Activated naive CD4-positive, alpha-beta T cell treated with anti-CD3 and anti-CD28 coated beads, Interleukin-2, amount 50 U/mL, for 24 hours (primary cell): ENCODE data around the gene SMG7.
A peak's percentile ranks its signal among the peaks of the same experiment; 100 is the strongest.

Source experiments
- H3K27ac Mint-ChIP-seq: one replicate; pipeline ENCODE4 v1.8.0; 2021; ENCODE audit warnings: mild to moderate bottlenecking, mixed read lengths
- H3K27me3 Mint-ChIP-seq: one replicate; pipeline ENCODE4 v1.8.0; 2021; ENCODE audit warnings: mixed read lengths
- H3K36me3 Mint-ChIP-seq: one replicate; pipeline ENCODE4 v1.8.0; 2021; ENCODE audit warnings: mixed read lengths
- H3K4me1 Mint-ChIP-seq: one replicate; pipeline ENCODE4 v1.8.0; 2021; ENCODE audit warnings: mixed read lengths
- H3K4me3 Mint-ChIP-seq: one replicate; pipeline ENCODE4 v1.8.0; 2021; ENCODE audit warnings: mild to moderate bottlenecking, mixed read lengths
- H3K9me3 Mint-ChIP-seq: one replicate; pipeline ENCODE4 v1.8.0; 2021; ENCODE audit warnings: mixed read lengths

SMG7 gene

DNA sequence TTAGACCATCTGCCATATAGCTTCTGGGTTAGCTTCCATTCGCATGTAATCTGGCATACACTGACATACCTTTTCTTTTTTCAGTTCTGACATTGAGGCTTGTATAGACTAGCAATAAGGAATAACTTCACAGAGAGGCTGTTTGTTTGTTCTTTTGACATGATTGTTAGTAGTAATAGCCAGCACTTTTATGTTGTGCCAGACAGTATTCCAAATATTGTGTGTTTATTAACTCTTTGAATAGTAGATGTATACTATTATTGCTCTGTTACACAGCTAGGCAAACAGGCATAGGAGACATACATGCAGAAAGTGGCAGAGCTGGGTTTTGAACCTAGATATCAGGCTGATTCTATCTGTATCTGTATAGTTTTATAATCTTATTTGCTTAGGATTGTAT lies 12.6 kb downstream of the SMG7 start:
- no peaks in the 10 kb centered on the region for H3K27me3 Mint-ChIP-seq
- H3K36me3 Mint-ChIP-seq, result peaks cover 1% of the 10 kb centered on the region
- H3K27ac Mint-ChIP-seq, result no peak overlapping the region
- peaks cover 86% of the 10 kb centered on the region for H3K4me1 Mint-ChIP-seq
- H3K9me3 Mint-ChIP-seq, result no peaks in the 10 kb centered on the region
- no peak overlapping the region for H3K4me3 Mint-ChIP-seq

DNA sequence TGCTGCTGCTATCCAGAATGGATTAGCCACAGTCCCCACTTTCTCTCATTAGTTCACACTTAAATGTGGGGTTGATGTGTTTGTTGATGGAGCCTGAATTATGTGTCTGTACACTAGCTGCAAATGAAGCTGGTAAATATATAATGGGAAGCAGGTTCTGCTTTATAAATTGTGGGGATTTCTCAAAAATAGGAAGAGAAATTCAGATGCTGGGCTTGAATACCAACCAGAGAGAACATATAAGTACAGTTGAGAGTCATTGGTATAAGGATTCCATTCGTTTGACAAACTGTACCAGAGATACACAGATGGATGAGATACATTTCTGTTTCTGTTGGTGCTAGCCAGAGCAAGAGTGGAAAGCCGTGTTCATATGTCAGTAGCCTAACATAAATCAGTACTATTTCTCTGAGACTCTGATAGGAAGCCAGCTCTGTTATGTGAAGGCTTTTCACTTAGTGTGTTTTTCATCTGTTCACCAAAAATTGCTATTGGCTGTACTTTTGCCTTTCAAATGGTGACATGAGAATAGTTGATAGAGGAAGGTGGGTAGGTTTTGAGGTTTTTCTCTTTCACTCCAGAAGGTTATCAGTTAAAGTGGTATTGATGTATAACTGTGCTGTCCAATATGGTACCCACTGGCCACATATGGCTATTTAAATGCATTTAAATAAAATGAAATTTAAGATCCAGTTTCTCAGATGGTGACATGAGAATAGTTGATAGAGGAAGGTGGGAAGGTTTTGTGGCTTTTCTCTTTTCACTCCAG lies 15.6 kb downstream of the SMG7 start:
- Mint-ChIP-seq H3K9me3 (no peaks in the 10 kb centered on the region), H3K4me3 (peak overlapping the region; percentile 15), H3K27me3 (no peaks in the 10 kb centered on the region), H3K36me3 (peaks cover 3% of the 10 kb centered on the region), H3K27ac (peak overlapping the region; percentile 60), H3K4me1 (peaks cover 79% of the 10 kb centered on the region)

DNA sequence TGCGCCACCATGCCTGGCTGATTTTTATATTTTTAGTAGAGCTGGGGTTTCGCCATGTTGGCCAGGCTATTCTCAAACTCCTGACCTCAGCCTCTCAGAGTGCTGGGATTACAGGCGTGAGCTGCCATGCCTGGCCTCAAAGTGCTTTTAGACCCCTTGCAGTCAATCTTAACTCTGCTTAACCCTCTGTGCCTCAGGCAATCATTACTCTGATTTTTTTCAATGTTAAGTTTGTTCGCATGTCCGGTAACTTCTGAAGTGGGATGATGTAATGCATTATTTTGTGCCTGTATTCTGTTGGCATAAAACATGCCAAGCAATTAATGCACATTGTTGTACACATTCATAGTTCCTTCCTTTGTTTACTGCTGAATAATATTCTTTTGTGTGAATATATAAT lies 18.6 kb downstream of the SMG7 start:
- Mint-ChIP-seq H3K4me1 (peaks cover 71% of the 10 kb centered on the region), H3K9me3 (no peaks in the 10 kb centered on the region), H3K27ac (peak overlapping the region; percentile 32)

DNA sequence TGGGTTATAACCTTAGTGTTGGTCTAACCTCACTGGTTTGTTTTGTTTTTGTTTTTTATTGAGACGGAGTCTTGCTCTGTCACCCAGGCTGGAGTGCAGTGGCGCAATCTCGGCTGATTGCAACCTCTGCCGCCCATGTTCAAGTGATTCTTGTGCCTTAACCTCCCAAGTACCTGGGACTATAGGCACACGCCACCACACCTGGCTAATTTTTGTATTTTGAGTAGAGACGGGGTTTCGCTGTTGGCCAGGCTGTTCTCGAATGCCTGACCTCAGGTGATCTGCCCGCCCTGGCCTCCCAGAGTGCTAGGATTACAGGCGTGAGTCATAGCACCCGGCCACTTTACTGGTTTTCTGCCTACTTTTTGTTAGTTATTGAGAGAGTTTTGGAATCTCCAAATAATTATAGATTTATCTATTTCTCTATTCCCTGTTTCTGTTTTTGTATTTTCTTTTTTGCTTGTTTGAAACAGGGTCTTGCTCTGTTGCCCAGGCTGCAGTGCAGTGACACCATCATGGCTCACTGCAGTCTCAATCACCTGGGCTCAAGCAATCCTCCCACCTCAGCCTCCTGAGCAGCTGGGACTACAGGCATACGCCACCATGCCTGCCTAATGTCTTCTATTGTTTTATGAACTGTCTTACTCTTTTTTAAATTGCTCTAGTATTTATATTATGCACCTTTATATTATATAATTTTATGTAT lies 21.4 kb downstream of the SMG7 start:
- H3K27ac Mint-ChIP-seq, result no peak overlapping the region
- peaks cover 80% of the 10 kb centered on the region for H3K4me1 Mint-ChIP-seq
- no peak overlapping the region for H3K4me3 Mint-ChIP-seq
- no peaks in the 10 kb centered on the region for H3K27me3 Mint-ChIP-seq
- no peaks in the 10 kb centered on the region for H3K9me3 Mint-ChIP-seq
- H3K36me3 Mint-ChIP-seq, result peaks cover 5% of the 10 kb centered on the region

More for the DNA sequence above, 18.6 kb downstream of the SMG7 start:
- Mint-ChIP-seq H3K4me3 (no peak overlapping the region), H3K27me3 (no peaks in the 10 kb centered on the region), H3K36me3 (peaks cover 3% of the 10 kb centered on the region)

DNA sequence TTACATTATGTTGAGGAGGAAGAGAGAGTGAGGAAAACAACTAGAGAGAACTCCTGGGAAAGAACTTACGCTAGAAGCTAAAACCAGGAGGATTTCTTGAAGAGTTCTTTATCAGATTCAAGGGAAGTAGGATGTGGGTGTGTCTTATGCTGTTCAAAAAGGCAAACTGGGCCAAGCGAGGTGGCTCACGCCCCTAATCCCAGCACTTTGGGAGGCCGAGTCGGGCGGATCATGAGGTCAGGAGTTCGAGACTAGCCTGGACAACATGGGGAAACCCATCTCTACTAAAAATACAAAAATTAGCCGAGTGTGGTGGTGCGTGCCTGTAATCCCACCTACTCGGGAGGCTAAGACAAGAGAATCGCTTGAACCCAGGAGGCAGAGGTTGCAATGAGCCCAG lies 23.1 kb downstream of the SMG7 start:
- no peaks in the 10 kb centered on the region for H3K27me3 Mint-ChIP-seq
- no peaks in the 10 kb centered on the region for H3K9me3 Mint-ChIP-seq
- H3K27ac Mint-ChIP-seq, result no peak overlapping the region
- peaks cover 4% of the 10 kb centered on the region for H3K36me3 Mint-ChIP-seq
- peaks cover 79% of the 10 kb centered on the region for H3K4me1 Mint-ChIP-seq
- H3K4me3 Mint-ChIP-seq, result no peak overlapping the region

DNA sequence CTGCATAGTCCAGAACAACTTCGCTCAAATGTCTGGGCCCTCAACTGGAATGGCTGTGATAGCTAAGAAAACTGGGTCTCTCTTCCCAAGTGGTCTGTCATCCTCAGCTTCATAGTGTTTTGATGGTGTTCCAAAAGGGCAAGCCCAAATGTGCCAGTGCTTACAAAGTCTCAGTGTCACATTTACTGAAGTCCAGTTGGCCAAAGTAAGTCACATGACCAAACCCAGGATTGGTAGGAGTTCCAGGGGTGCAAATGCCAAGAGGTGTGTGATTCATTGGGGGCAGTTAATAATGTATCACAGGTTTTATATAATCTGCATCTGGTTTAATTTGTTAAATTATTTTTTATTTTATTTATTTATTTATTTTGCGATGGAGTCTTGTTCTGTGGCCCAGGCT lies 24.9 kb downstream of the SMG7 start:
- Mint-ChIP-seq H3K4me3 (peak overlapping the region; percentile 42), H3K9me3 (no peaks in the 10 kb centered on the region), H3K27ac (peak overlapping the region; percentile 35), H3K4me1 (peaks cover 85% of the 10 kb centered on the region), H3K36me3 (peaks cover 4% of the 10 kb centered on the region), H3K27me3 (no peaks in the 10 kb centered on the region)

GRCh38 chr1:183498342-183498991 lies 26.2 kb downstream of the SMG7 start:
- H3K4me3 Mint-ChIP-seq, result peak overlapping the region; percentile 27
- peak overlapping the region; percentile 35 for H3K27ac Mint-ChIP-seq
- peaks cover 2% of the 10 kb centered on the region for H3K36me3 Mint-ChIP-seq
- peaks cover 84% of the 10 kb centered on the region for H3K4me1 Mint-ChIP-seq
- no peaks in the 10 kb centered on the region for H3K9me3 Mint-ChIP-seq
- H3K27me3 Mint-ChIP-seq, result no peaks in the 10 kb centered on the region

DNA sequence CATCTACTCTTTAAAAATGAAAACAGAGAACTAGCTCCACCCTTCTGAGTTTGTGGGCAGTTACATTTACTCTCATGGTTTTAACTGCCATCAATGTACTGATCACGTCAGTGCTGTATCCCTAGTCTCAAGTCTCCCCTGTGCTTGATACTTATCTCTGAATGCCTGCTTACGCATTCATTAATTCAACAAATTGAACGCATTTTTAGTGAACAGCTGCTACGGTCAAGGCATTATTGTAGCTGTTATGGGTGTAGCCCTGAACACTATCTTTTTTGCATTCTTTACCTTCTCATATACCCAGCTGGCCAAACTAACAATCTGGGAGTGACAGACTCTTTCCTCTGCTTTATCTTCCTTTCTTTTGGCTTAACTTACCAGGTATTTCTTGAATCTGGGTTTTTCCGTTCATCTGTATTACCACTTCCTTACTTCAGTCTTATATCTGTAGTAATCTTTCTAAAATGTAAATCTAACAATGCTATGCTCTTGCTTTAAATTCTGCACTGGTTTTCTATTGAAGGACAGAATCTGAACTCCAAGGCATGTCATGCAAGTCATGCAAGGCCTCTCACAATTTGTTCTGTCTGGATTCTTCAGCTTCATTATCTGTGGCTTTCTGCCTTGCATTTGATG lies 33.3 kb downstream of the SMG7 start:
- Mint-ChIP-seq H3K9me3 (no peaks in the 10 kb centered on the region), H3K4me1 (peaks cover 44% of the 10 kb centered on the region), H3K4me3 (no peak overlapping the region), H3K36me3 (no peaks in the 10 kb centered on the region), H3K27me3 (no peaks in the 10 kb centered on the region), H3K27ac (no peak overlapping the region)

- Mint-ChIP-seq H3K27me3 (no peaks in the 10 kb centered on the region), H3K9me3 (no peaks in the 10 kb centered on the region), H3K36me3 (no peaks in the 10 kb centered on the region), H3K27ac (no peak overlapping the region), H3K4me1 (peaks cover 42% of the 10 kb centered on the region), H3K4me3 (no peak overlapping the region)
Measured at GRCh38 chr1:183506561-183506960, 34.3 kb downstream of the SMG7 start.

- Mint-ChIP-seq H3K27me3 (no peaks in the 10 kb centered on the region), H3K4me3 (no peak overlapping the region), H3K4me1 (peaks cover 30% of the 10 kb centered on the region), H3K27ac (no peak overlapping the region), H3K36me3 (no peaks in the 10 kb centered on the region), H3K9me3 (no peaks in the 10 kb centered on the region)
Measured at GRCh38 chr1:183508694-183509093, 36.4 kb downstream of the SMG7 start.

DNA sequence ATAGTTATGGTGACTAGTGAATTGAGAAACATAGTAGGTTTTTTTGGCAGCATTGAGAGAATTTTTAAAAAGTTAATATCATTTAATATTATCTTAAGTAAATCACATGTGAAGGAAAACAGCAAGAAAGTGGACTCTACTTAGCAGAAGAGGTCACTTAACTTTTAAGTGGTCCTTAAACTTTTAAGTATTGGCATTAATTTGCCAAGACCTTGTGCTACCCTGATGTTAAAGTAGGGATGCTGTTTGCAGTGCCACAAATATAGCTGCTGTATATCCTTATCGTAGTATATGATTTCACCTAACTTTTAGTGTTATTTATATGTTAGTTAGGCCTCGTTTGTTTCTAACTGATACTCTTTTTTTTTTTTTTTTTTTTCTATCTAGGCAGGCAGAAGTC lies 40.2 kb downstream of the SMG7 start:
- Mint-ChIP-seq H3K36me3 (peaks cover 4% of the 10 kb centered on the region), H3K4me3 (no peak overlapping the region), H3K9me3 (no peaks in the 10 kb centered on the region), H3K27me3 (no peaks in the 10 kb centered on the region), H3K4me1 (peaks cover 42% of the 10 kb centered on the region), H3K27ac (peak overlapping the region; percentile 37)

GRCh38 chr1:183514235-183514634 lies 41.9 kb downstream of the SMG7 start:
- Mint-ChIP-seq H3K4me3 (no peak overlapping the region), H3K9me3 (no peaks in the 10 kb centered on the region), H3K4me1 (peaks cover 35% of the 10 kb centered on the region), H3K27me3 (no peaks in the 10 kb centered on the region), H3K27ac (no peak overlapping the region), H3K36me3 (peaks cover 9% of the 10 kb centered on the region)

DNA sequence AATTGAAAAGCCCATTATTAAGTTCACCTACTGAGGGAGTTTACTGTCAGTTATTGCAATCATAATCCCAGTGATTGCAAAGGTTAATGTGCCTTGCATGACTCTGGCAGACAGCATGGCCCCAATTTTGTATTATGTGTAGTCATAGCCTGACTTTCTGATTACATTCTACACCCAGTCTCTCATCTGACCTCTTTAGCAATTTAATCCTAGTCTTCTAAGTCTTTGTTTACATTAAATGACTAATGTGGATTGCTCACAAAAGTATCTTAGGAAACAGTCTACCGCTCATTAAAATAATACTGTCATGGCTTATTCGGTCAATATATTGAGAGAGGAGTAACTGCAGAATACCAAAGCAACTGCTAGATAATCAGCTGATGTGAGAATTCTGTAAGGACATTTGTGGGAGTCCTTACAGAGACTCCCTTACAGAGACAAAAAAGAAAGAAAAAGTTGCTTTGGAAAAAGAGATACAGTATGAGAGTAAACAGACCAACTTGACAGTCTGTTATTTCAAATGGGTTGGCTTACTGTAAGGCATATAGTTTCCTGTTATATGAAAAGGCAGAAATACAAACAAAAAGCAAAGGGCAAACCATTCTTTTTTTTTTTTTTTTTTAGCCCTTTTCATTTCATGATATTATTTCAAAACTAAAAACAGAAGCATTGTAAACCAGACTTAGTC lies 42.8 kb downstream of the SMG7 start:
- Mint-ChIP-seq H3K36me3 (peaks cover 10% of the 10 kb centered on the region), H3K9me3 (no peaks in the 10 kb centered on the region), H3K4me1 (peaks cover 31% of the 10 kb centered on the region), H3K4me3 (no peak overlapping the region), H3K27me3 (no peaks in the 10 kb centered on the region), H3K27ac (no peak overlapping the region)

- H3K4me1 Mint-ChIP-seq, result peaks cover 26% of the 10 kb centered on the region
- no peaks in the 10 kb centered on the region for H3K27me3 Mint-ChIP-seq
- no peaks in the 10 kb centered on the region for H3K9me3 Mint-ChIP-seq
- no peak overlapping the region for H3K27ac Mint-ChIP-seq
- H3K4me3 Mint-ChIP-seq, result no peak overlapping the region
- H3K36me3 Mint-ChIP-seq, result peaks cover 16% of the 10 kb centered on the region
Measured at GRCh38 chr1:183516725-183517124, 44.4 kb downstream of the SMG7 start.

- H3K9me3 Mint-ChIP-seq, result no peaks in the 10 kb centered on the region
- no peaks in the 10 kb centered on the region for H3K27me3 Mint-ChIP-seq
- peaks cover 18% of the 10 kb centered on the region for H3K36me3 Mint-ChIP-seq
- H3K4me3 Mint-ChIP-seq, result no peak overlapping the region
- peaks cover 20% of the 10 kb centered on the region for H3K4me1 Mint-ChIP-seq
- no peak overlapping the region for H3K27ac Mint-ChIP-seq
Measured at GRCh38 chr1:183517401-183517800, 45.1 kb downstream of the SMG7 start.
